ENCODE measurements around the gene FOXO6. TPM values are rescaled to one million over a fixed set of nuclear protein-coding genes. Genes with fewer than 3 reads are reported as not detected.

Gene FOXO6
- total RNA-seq: 9.1 TPM

DNA sequence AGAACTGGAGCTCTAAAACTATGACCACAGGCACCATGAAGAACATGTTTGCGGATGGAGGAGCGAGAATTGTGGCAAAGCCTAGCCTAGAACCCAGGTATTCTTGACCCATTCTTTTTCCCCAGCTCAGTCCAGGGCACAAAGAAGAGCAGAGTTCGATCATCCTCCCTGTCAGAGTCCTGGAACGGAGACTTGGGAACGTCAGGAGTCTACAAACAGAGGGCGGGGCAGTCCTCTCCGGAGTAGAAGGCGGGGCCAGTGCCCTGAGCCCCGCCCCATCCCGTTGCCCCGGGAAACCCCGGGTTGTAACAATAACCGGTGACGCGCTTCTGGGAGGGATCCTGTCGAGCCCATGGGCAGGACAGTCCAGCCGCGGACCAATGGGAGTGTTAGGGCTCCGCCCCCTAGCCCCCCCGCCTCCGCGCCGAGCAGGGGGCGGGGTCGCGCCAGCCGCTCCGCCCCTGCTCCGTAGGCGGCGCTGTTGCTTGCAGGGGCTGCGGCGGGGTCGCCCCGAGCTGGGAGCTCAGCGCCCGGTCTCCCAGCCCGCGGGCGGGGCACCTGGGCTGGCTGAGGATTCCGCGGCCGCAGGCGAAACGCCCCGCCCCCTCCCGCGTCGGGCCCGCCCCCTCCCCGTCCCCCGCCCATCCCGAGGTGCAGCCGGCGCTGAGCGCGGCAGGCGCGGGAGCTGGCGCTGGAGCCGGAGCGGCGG is at the start of gene FOXO6:
Gene FOXO6, plus strand, starts transcription at position 649 of the 709 bp plus-strand sequence.

Other genes with a start within 250 kb of the FOXO6 start
- gene SCMH1, start 119.1 kb upstream of the FOXO6 start, total RNA-seq: 145 TPM
- gene EDN2, start 123.2 kb downstream of the FOXO6 start, total RNA-seq: not detected

Data from parietal lobe (tissue), 1 donor.